Measurements from ENCODE around the gene ERN1. TPM values are rescaled to one million over a fixed set of nuclear protein-coding genes. Genes with fewer than 3 reads are reported as not detected.
"Not testable (repeated sequence)": the region's sequence is repeated elsewhere in the genome, so short reads cannot be mapped to it uniquely, and the experiment has no call there.

The ERN1 gene
- total RNA-seq, 2 donors from 2014 or later, result 63.3 to 77.1 TPM

DNA sequence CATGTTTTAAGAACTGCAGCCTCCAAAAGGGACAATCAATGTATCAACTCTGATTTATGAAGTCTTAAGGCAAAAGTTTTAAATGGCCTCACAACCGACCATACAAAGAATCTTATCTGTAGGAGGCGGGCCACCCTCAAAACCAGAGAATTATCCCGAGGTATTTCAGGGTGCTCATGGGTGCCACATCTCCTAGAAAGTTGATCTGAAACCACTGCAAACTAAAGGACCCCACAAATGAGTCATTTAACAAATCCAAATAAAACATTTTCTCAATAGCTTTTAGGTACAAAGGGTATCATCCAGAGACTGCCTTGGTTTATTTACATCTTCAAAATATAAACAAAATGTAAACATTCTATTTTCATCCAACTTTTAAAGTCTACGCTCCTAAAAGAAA, 6.8 kb downstream of the ERN1 start:
- no peaks in the 10 kb centered on the region for H3K36me3 ChIP-seq (replicated peaks in 1 of 2; ENCODE audit: insufficient read depth in 1 of 2, low read depth in 2 of 2)
- DNase-seq, result no peak
- intact Hi-C loops (cut with DNase I), result loop anchor here (5.0 kb wide), 1 partner anchor 61 kb away; no protein-coding TSS in a partner anchor
- 58% methylated on average over 4 of the region's 4 CpGs for WGBS, 2 donors
- TF ChIP-seq POLR2A (IDR thresholded peaks at IDR 0.05), result no peak
- TF ChIP-seq, protein P1, sequence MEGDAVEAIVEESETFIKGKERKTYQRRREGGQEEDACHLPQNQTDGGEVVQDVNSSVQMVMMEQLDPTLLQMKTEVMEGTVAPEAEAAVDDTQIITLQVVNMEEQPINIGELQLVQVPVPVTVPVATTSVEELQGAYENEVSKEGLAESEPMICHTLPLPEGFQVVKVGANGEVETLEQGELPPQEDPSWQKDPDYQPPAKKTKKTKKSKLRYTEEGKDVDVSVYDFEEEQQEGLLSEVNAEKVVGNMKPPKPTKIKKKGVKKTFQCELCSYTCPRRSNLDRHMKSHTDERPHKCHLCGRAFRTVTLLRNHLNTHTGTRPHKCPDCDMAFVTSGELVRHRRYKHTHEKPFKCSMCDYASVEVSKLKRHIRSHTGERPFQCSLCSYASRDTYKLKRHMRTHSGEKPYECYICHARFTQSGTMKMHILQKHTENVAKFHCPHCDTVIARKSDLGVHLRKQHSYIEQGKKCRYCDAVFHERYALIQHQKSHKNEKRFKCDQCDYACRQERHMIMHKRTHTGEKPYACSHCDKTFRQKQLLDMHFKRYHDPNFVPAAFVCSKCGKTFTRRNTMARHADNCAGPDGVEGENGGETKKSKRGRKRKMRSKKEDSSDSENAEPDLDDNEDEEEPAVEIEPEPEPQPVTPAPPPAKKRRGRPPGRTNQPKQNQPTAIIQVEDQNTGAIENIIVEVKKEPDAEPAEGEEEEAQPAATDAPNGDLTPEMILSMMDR (IDR thresholded peaks at IDR 0.05), result no peak
- no peak overlapping the region for H3K4me3 ChIP-seq
- no peaks in the 10 kb centered on the region for H3K9me3 ChIP-seq
- ATAC-seq, result no peak
- no peaks in the 10 kb centered on the region for H3K27me3 ChIP-seq
- peaks cover 78% of the 10 kb centered on the region for H3K4me1 ChIP-seq
- H3K27ac ChIP-seq, result no peak overlapping the region

DNA sequence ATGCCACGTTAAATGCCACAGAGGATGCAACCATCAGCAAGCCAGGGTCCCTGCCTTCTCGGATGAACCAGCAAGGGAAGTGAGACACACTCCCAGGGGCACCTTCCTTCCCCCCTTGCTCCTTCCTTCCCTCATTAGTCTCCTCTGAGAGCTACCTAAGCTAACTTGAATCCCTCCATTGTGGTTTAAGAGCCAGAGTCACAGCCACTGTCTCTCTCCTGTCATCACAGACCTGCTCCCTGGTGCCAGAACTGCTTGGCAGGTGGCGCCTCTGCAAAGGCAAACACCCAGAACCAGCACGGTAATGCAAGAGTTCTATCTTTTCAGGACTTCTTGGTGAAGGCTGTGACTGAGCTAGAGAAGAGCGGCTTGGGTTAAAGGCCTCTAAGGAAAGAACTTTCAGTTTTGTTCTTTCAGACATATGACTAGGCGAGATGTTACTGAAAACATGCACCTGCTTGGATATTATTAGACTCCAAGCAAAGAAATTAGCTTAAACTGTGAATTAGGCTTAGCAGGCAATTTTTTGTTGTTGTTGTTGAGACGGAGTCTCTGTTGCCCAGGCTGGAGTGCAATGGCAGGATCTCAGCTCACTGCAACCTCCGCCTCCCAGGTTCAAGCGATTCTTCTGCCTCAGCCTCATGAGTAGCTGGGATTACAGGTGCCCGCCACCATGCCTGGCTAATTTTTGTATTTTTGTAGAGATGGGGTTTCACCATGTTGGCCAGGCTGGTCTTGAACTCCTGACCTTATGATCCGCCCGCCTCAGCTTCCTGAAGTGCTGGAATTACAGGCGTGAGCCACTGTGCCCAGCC, 8.8 kb downstream of the ERN1 start:
- DNase-seq, result peak in 1 of 4 donors; percentile 40
- not testable (repeated sequence) for H3K36me3 ChIP-seq (replicated peaks in 1 of 2; ENCODE audit: insufficient read depth in 1 of 2, low read depth in 2 of 2); H3K4me3 ChIP-seq; H3K27me3 ChIP-seq; ATAC-seq; H3K9me3 ChIP-seq
- intact Hi-C loops (cut with DNase I), result loop anchor here (5.0 kb wide), 1 partner anchor 59 kb away; no protein-coding TSS in a partner anchor
- Histone ChIP-seq H3K4me1 (peaks cover 80% of the 10 kb centered on the region), H3K27ac (peak overlapping the region in 2 of 4 donors; percentile 37 to 47)
- WGBS, 2 donors, result 77 to 82% methylated on average over 13 of the region's 13 CpGs

DNA sequence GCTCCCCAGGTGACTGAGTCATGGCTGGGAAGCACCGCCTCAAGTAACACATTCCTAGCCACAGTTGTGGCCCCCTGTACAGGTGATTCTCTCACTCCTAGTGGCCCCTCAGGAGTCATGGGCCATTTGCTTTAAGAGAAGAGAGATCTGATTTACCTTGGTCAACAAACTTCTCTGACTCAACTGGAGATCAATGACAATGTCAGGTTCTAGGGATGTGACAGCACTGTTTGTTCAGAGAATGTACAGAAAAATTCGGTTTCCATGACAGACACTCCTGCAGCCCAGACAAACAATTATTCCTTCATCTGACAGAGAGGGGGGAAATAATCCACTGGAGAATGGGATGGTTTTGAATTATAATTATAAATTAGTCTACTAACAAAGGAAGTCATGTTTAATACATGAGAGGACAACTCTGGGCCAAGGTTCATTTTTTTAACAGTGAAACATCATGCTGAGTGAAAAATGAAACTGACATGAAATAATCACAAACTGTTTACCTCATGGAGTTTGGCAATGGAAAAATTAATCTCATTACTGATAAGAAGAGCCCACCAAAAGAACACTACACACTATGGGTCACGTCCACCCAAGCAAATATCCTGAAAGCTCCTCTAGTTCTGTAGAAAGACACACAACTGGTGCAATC, 9.7 kb downstream of the ERN1 start:
- Histone ChIP-seq H3K9me3 (no peaks in the 10 kb centered on the region), H3K4me3 (no peak overlapping the region), H3K27ac (peak overlapping the region in 3 of 4 donors; percentile 19 to 47 (median 37)), H3K27me3 (no peaks in the 10 kb centered on the region), H3K36me3 (replicated peaks in 1 of 2; ENCODE audit: insufficient read depth in 1 of 2, low read depth in 2 of 2) (no peaks in the 10 kb centered on the region), H3K4me1 (peaks cover 80% of the 10 kb centered on the region)
- no peak for TF ChIP-seq POLR2A (IDR thresholded peaks at IDR 0.05)
- TF ChIP-seq, protein P1 (IDR thresholded peaks at IDR 0.05), result no peak
- DNase-seq (no peak), ATAC-seq (no peak)
- WGBS, 2 donors, result 33 to 50% methylated on average over 2 to 3 of the region's 3 CpGs
- intact Hi-C loops (cut with DNase I), result loop anchor here (5.0 kb wide), 1 partner anchor 58 kb away; no protein-coding TSS in a partner anchor

DNA sequence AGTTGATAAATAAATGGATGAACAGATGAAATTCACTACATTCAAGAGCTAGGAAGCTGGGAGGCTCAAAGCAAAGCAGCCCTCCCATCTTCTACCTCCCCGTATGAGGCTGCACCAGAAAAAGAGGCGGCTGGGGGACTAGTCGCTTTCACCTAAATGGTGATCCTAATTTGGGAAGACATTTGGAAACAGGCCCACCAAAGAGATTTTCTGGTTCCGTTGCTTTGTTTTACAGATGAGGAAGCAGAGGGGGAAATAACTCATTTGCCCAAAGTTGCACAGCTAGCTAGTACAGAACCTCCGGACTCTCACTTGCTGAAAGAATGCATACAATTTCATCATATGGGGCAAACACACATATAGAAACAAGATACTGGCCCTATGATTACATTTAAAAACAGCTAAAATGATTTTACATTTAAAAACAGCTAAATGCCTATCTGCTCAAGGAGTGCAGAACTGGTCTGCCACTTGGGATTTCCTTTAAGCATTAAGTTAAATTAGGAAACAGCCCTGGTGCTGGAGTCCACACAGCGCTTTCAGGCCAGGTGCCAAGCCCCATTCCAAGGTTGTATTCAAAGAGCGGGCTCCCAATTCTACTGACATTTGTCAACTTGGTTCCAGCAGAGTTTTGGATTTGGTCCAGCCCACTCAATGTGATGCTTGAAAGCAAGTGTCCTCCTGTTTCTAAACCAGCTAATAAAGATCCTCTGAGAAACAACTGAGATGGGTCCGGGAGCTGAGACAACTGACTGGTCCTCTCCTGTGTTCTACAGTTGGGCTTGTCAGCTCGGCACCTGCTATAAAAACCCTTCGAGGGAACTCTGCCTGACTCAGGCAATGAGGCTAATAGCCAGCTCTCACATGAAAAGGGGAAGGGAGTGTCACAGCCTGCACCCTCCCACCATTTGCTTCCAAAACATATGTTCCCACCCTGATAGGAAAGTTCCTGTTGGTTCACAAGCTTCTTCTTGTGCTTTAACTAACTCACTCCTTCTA, 11.7 kb downstream of the ERN1 start:
- no peaks in the 10 kb centered on the region for H3K27me3 ChIP-seq
- intact Hi-C loops (cut with DNase I), result no loop called here
- H3K9me3 ChIP-seq, result no peaks in the 10 kb centered on the region
- ATAC-seq (peak; percentile 35), DNase-seq (peak; percentile 67 to 82 (median 72))
- H3K36me3 ChIP-seq (replicated peaks in 1 of 2; ENCODE audit: insufficient read depth in 1 of 2, low read depth in 2 of 2), result no peaks in the 10 kb centered on the region
- peak in 1 of 3 donors; percentile 19 for TF ChIP-seq POLR2A (IDR thresholded peaks at IDR 0.05)
- TF ChIP-seq, protein P1 (IDR thresholded peaks at IDR 0.05), result no peak
- peak overlapping the region; percentile 44 to 87 (median 60) for H3K27ac ChIP-seq
- H3K4me1 ChIP-seq, result peaks cover 99% of the 10 kb centered on the region
- H3K4me3 ChIP-seq, result no peak overlapping the region
- 34 to 37% methylated on average over 8 to 10 of the region's 10 CpGs for WGBS, 2 donors

Measured in body of pancreas (tissue), 4 donors.